Endodermal cell (in vitro differentiated cells): ENCODE results near the gene NPHS1. TPM values are rescaled to one million over a fixed set of nuclear protein-coding genes. Genes with fewer than 3 reads are reported as not detected.

Source experiments
- DNase-seq: peaks from one replicate; pipeline ENCODE4 v3.0.0-alpha.2; 2017
- H3K27ac ChIP-seq: 2 replicates; pipeline ENCODE4 v1.5.1; 2013; ENCODE audit warnings: mild to moderate bottlenecking, low read depth, low read length, moderate library complexity
- H3K27me3 ChIP-seq: 2 replicates; pipeline ENCODE4 v1.6.1; 2013; ENCODE audit warnings: mild to moderate bottlenecking, low read length, moderate library complexity; ENCODE audit not compliant: insufficient read depth, control insufficient read depth, poor library complexity, severe bottlenecking
- H3K36me3 ChIP-seq: 2 replicates; pipeline ENCODE4 v1.7.0; 2013; ENCODE audit warnings: mild to moderate bottlenecking, low read length, moderate library complexity; ENCODE audit not compliant: control insufficient read depth, insufficient read depth
- H3K4me1 ChIP-seq: one replicate; pipeline ENCODE4 v1.7.0; 2013; ENCODE audit warnings: low read length; ENCODE audit not compliant: control insufficient read depth, insufficient read depth
- H3K4me3 ChIP-seq: 2 replicates; pipeline ENCODE4 v1.5.1; 2013; ENCODE audit warnings: mild to moderate bottlenecking, low read length, moderate library complexity
- H3K9ac ChIP-seq: 2 replicates; pipeline ENCODE4 v1.6.1; 2013; ENCODE audit warnings: mild to moderate bottlenecking, low read length, moderate library complexity; ENCODE audit not compliant: poor library complexity, severe bottlenecking; ENCODE audit errors: extremely low read depth
- H3K9me3 ChIP-seq: 2 replicates; pipeline ENCODE4 v1.6.1; 2013; ENCODE audit warnings: mild to moderate bottlenecking, low read length, moderate library complexity; ENCODE audit not compliant: control insufficient read depth
- H3K27ac Mint-ChIP-seq: 2 replicates; pipeline ENCODE4 v1.8.0; 2020; ENCODE audit warnings: mixed read lengths
- H3K27me3 Mint-ChIP-seq: 2 replicates; pipeline ENCODE4 v1.8.0; 2021; ENCODE audit warnings: mild to moderate bottlenecking, mixed read lengths; ENCODE audit not compliant: insufficient read depth
- H3K36me3 Mint-ChIP-seq: 2 replicates; pipeline ENCODE4 v1.8.0; 2020; ENCODE audit warnings: low read depth, mixed read lengths
- H3K4me1 Mint-ChIP-seq: 2 replicates; pipeline ENCODE4 v1.8.0; 2020; ENCODE audit warnings: mixed read lengths
- H3K4me3 Mint-ChIP-seq: 2 replicates; pipeline ENCODE4 v1.8.0; 2020; ENCODE audit warnings: mild to moderate bottlenecking, moderate library complexity, mixed read lengths
- H3K9me3 Mint-ChIP-seq: 2 replicates; pipeline ENCODE4 v1.8.0; 2020; ENCODE audit warnings: mild to moderate bottlenecking, mixed read lengths
- CTCF ChIP-seq: fragments of 200-600 bp; sonication (generic); conservative IDR thresholded peaks from 2 replicates; pipeline ENCODE4 v1.5.0; 2021; ENCODE audit warnings: antibody characterized with exemption, mild to moderate bottlenecking
- WGBS, 2 experiments: methylation state at CpG; one replicate each; pipeline versions ENCODE4 v1.1.5 to v1.1.7; 2013; ENCODE audit warnings: missing lambda C conversion rate in 2 of 2, mixed read lengths in 1 of 2; ENCODE audit not compliant: insufficient coverage in 1 of 2, insufficient read length in 1 of 2; 5-methylcytosine and 5-hydroxymethylcytosine counted together
- total RNA-seq, 2 donors: library from RNA; stranded (reverse); fragmentation: NEBNext Ultra II Directional in 1 of 2; extraction: Animal tissue kit (Norgen Biotek cat#: 25700) in 1 of 2; gene quantifications; 2 replicates in 1 of 2; 3 replicates in 1 of 2; pipeline ENCODE4 v1.2.1, GENCODE V29; 2021

Gene NPHS1
- total RNA-seq, 2 donors from 2014 or later = 0.24 to 0.80 TPM

- Histone ChIP-seq H3K4me3 (no peak overlapping the region), H3K9me3 (no peaks in the 10 kb centered on the region), H3K4me1 (no peaks in the 10 kb centered on the region), H3K27ac (no peak overlapping the region), H3K27me3 (peaks cover 89% of the 10 kb centered on the region), H3K36me3 (no peaks in the 10 kb centered on the region), H3K9ac (no peak overlapping the region)
- no peak for TF ChIP-seq CTCF
- no peak for DNase-seq
- H3K4me3 Mint-ChIP-seq = peak overlapping the region; percentile 43
- no peaks in the 10 kb centered on the region for H3K36me3 Mint-ChIP-seq
- H3K4me1 Mint-ChIP-seq = peaks cover 10% of the 10 kb centered on the region
- no peaks in the 10 kb centered on the region for H3K9me3 Mint-ChIP-seq
- WGBS, 2 experiments = 73 to 76% methylated on average over 14 to 16 of the region's 16 CpGs
- no peak overlapping the region for H3K27ac Mint-ChIP-seq
- peaks cover 92% of the 10 kb centered on the region for H3K27me3 Mint-ChIP-seq
These were observed 7.7 kb downstream of the NPHS1 start for GRCh38 chr19:35844482-35845214.

GRCh38 chr19:35843676-35844481 lies 8.4 kb downstream of the NPHS1 start:
- Histone ChIP-seq H3K36me3 (no peaks in the 10 kb centered on the region), H3K9me3 (no peaks in the 10 kb centered on the region), H3K4me3 (no peak overlapping the region), H3K9ac (no peak overlapping the region), H3K27me3 (peaks cover 88% of the 10 kb centered on the region), H3K4me1 (no peaks in the 10 kb centered on the region), H3K27ac (no peak overlapping the region)
- 19 to 31% methylated on average over 16 to 42 of the region's 42 CpGs for WGBS, 2 experiments
- Mint-ChIP-seq H3K4me1 (peaks cover 10% of the 10 kb centered on the region), H3K9me3 (no peaks in the 10 kb centered on the region), H3K4me3 (peak overlapping the region; percentile 43), H3K27me3 (peaks cover 86% of the 10 kb centered on the region), H3K36me3 (no peaks in the 10 kb centered on the region), H3K27ac (no peak overlapping the region)
- peak; percentile 95 for DNase-seq
- no peak for TF ChIP-seq CTCF

GRCh38 chr19:35842666-35843272 lies 9.5 kb downstream of the NPHS1 start:
- H3K9me3 Mint-ChIP-seq = no peaks in the 10 kb centered on the region
- H3K36me3 Mint-ChIP-seq = no peaks in the 10 kb centered on the region
- Histone ChIP-seq H3K4me1 (no peaks in the 10 kb centered on the region), H3K36me3 (no peaks in the 10 kb centered on the region), H3K27ac (no peak overlapping the region), H3K9me3 (no peaks in the 10 kb centered on the region), H3K4me3 (no peak overlapping the region), H3K27me3 (peaks cover 78% of the 10 kb centered on the region), H3K9ac (no peak overlapping the region)
- peaks cover 76% of the 10 kb centered on the region for H3K27me3 Mint-ChIP-seq
- H3K27ac Mint-ChIP-seq = no peak overlapping the region
- WGBS, 2 experiments = 81 to 84% methylated on average over 4 of the region's 4 CpGs
- H3K4me1 Mint-ChIP-seq = peaks cover 10% of the 10 kb centered on the region
- DNase-seq = no peak
- no peak overlapping the region for H3K4me3 Mint-ChIP-seq
- no peak for TF ChIP-seq CTCF
